IMR-90 (cell line): Measurements from ENCODE around the gene SLC26A2. TPM values are rescaled to one million over a fixed set of nuclear protein-coding genes. Genes with fewer than 3 reads are reported as not detected.
A peak's percentile ranks its signal among the peaks of the same experiment; 100 is the strongest.

ENCODE experiments used
- ATAC-seq: fragments of 200-7000 bp; cut with Tn5 transposase; 2 replicates; pipeline ENCODE4 v1.9.1; 2020; ENCODE audit warnings: low read depth, mild to moderate bottlenecking, moderate library complexity
- BruUV-seq: library from RNA; stranded (reverse); fragments of 400-500 nt; replicated peaks from 2 replicates; lab custom pipeline; 2021; lab: Mats Ljungman, UMichigan
- CTCF ChIA-PET: fragments of 300-600 bp; formaldehyde crosslinking; extraction: SDS; loops from one replicate; lab custom pipeline; 2021; ENCODE audit warnings: antibody characterized with exemption; lab: Yijun Ruan, JAX
- POLR2A ChIA-PET: fragments of 300-600 bp; sonication (Branson Sonifier 250); formaldehyde crosslinking; loops from one replicate; lab custom pipeline; 2022; ENCODE audit warnings: antibody characterized with exemption; ENCODE audit not compliant: unreplicated experiment; lab: Charles Lee
- DNase-seq: peaks from one replicate; pipeline ENCODE4 v3.0.0; 2013
- H2AFZ ChIP-seq: replicated peaks from 2 replicates; pipeline ENCODE3; 2013; ENCODE audit warnings: low read length, mild to moderate bottlenecking; ENCODE audit not compliant: poor library complexity
- H2AK5ac ChIP-seq: 2 replicates; pipeline ENCODE4 v1.6.1; 2013; ENCODE audit warnings: low read depth, low read length, inconsistent platforms
- H2AK9ac ChIP-seq: replicated peaks from 2 replicates; pipeline ENCODE3; 2013; ENCODE audit warnings: mild to moderate bottlenecking, low read depth, low read length, moderate library complexity; ENCODE audit not compliant: poor library complexity
- H2BK120ac ChIP-seq: 2 replicates; pipeline ENCODE4 v1.6.1; 2013; ENCODE audit warnings: low read depth, low read length, inconsistent platforms
- H2BK15ac ChIP-seq: 3 replicates; pipeline ENCODE4 v1.6.1; 2013; ENCODE audit warnings: low read depth, low read length, inconsistent platforms
- H2BK20ac ChIP-seq: 2 replicates; pipeline ENCODE4 v1.6.1; 2013; ENCODE audit warnings: low read depth, mild to moderate bottlenecking, inconsistent platforms, low read length, moderate library complexity
- H2BK5ac ChIP-seq: 2 replicates; pipeline ENCODE4 v1.6.1; 2013; ENCODE audit warnings: mild to moderate bottlenecking, low read depth, low read length, inconsistent platforms; ENCODE audit not compliant: poor library complexity, severe bottlenecking
- H3K14ac ChIP-seq: replicated peaks from 2 replicates; pipeline ENCODE4 v1.6.1; 2013; ENCODE audit warnings: low read depth, low read length, inconsistent platforms
- H3K18ac ChIP-seq: 2 replicates; pipeline ENCODE4 v1.6.1; 2013; ENCODE audit warnings: low read depth, low read length, control low read depth
- H3K23ac ChIP-seq: 2 replicates; pipeline ENCODE4 v1.6.1; 2013; ENCODE audit warnings: low read depth, low read length, inconsistent platforms
- H3K27ac ChIP-seq: 2 replicates; pipeline ENCODE4 v1.5.1; 2013; ENCODE audit warnings: mild to moderate bottlenecking, control low read depth, low read length; ENCODE audit not compliant: insufficient read depth
- H3K27me3 ChIP-seq: 2 replicates; pipeline ENCODE4 v1.6.1; 2013; ENCODE audit warnings: low read length; ENCODE audit not compliant: control insufficient read depth, insufficient read depth
- H3K36me3 ChIP-seq: 2 replicates; pipeline ENCODE4 v1.6.1; 2013; ENCODE audit warnings: low read length, mixed read lengths; ENCODE audit not compliant: control insufficient read depth, insufficient read depth
- H3K4ac ChIP-seq: 2 replicates; pipeline ENCODE4 v1.6.1; 2013; ENCODE audit warnings: low read depth, low read length, inconsistent platforms
- H3K4me1 ChIP-seq: 2 replicates; pipeline ENCODE4 v1.6.1; 2013; ENCODE audit warnings: low read length, mixed read lengths; ENCODE audit not compliant: control insufficient read depth, insufficient read depth
- H3K4me2 ChIP-seq: 2 replicates; pipeline ENCODE4 v1.6.1; 2013; ENCODE audit warnings: low read depth, mild to moderate bottlenecking, control low read depth, low read length, moderate library complexity
- H3K4me3 ChIP-seq: 2 replicates; pipeline ENCODE4 v1.5.1; 2013; ENCODE audit warnings: low read depth, mild to moderate bottlenecking, control low read depth, low read length, moderate library complexity; ENCODE audit not compliant: insufficient read depth
- H3K56ac ChIP-seq: 2 replicates; pipeline ENCODE4 v1.6.1; 2013; ENCODE audit warnings: low read length, inconsistent platforms; ENCODE audit not compliant: insufficient read depth; ENCODE audit errors: extremely low read depth
- H3K79me1 ChIP-seq, 2 experiments: 2 replicates each; pipeline ENCODE4 v1.6.1; 2013; ENCODE audit warnings: low read length in 2 of 2, inconsistent platforms in 1 of 2, low read depth in 1 of 2
- H3K9ac ChIP-seq: 2 replicates; pipeline ENCODE4 v1.6.1; 2013; ENCODE audit warnings: low read depth, low read length, control low read depth
- H3K9me1 ChIP-seq: 2 replicates; pipeline ENCODE4 v1.6.1; 2013; ENCODE audit warnings: low read length, inconsistent platforms; ENCODE audit not compliant: insufficient read depth
- H3K9me3 ChIP-seq: 2 replicates; pipeline ENCODE4 v1.6.1; 2013; ENCODE audit warnings: low read length; ENCODE audit not compliant: control insufficient read depth, insufficient read depth
- H4K20me1 ChIP-seq: 2 replicates; pipeline ENCODE4 v1.6.1; 2013; ENCODE audit warnings: low read length, inconsistent platforms; ENCODE audit not compliant: insufficient read depth
- H4K5ac ChIP-seq: 2 replicates; pipeline ENCODE4 v1.6.1; 2013; ENCODE audit warnings: mild to moderate bottlenecking, low read depth, low read length, control low read depth
- H4K8ac ChIP-seq, 2 experiments: 2 replicates each; pipeline ENCODE4 v1.6.1; 2013; ENCODE audit warnings: low read depth in 2 of 2, low read length in 2 of 2, control low read depth in 1 of 2, inconsistent platforms in 1 of 2
- H4K91ac ChIP-seq: 2 replicates; pipeline ENCODE4 v1.6.1; 2013; ENCODE audit warnings: low read depth, low read length, inconsistent platforms; ENCODE audit not compliant: insufficient read depth
- MAZ ChIP-seq: IDR thresholded peaks from 2 replicates; pipeline ENCODE4 v1.6.1; 2012; ENCODE audit warnings: low read depth, mild to moderate bottlenecking, low read length, improper control_type of control experiment, moderate library complexity, borderline replicate concordance
- POLR2A ChIP-seq: IDR thresholded peaks from 2 replicates; pipeline ENCODE4 v1.6.1; 2012; ENCODE audit warnings: mild to moderate bottlenecking, low read depth, low read length
- WGBS, 2 experiments: methylation state at CpG; one replicate each; pipeline versions ENCODE4 v1.1.5 to v1.1.7; 2013; ENCODE audit warnings: missing lambda C conversion rate in 2 of 2; ENCODE audit not compliant: insufficient read length in 1 of 2; ENCODE audit errors: extremely low coverage in 2 of 2; 5-methylcytosine and 5-hydroxymethylcytosine counted together
- dilution Hi-C: fragments of 300-500 bp; cut with HindIII; formaldehyde crosslinking; loops from one replicate; pipeline ENCODE4 v1.14.3; 2018; ENCODE audit warnings: low sequenced_read_pairs; ENCODE audit not compliant: unreplicated experiment
- in situ Hi-C: fragments of 300-500 bp; cut with MboI; formaldehyde crosslinking; loops from 3 replicates; pipeline ENCODE4 v1.14.3; 2019; ENCODE audit warnings: low sequenced_read_pairs, inconsistent platforms, mixed read lengths
- intact Hi-C: fragments of 100-400 bp; cut with micrococcal nuclease; formaldehyde crosslinking; loops from 2 replicates; pipeline ENCODE4 v1.10.0; 2022
- polyA plus RNA-seq, 3 experiments: library from polyadenylated mRNA; depleted of rRNA; stranded (reverse); fragments of >200 nt; gene quantifications; 2 replicates each; pipeline ENCODE4 v1.2.3, GENCODE V29; 2012; ENCODE audit warnings: low replicate concordance in 1 of 3
- total RNA-seq: library from RNA; depleted of rRNA; stranded (reverse); fragments of >200 nt; gene quantifications from 2 replicates; pipeline ENCODE4 v1.2.3, GENCODE V29; 2012
- TF ChIP-seq, protein P1 (sequence below): fragments of 150-350 bp; IDR thresholded peaks from 2 replicates; pipeline ENCODE4 v1.6.1; 2016; ENCODE audit warnings: low read depth, mild to moderate bottlenecking, low read length, moderate library complexity, borderline replicate concordance
- TF ChIP-seq, protein P2 (sequence below): conservative IDR thresholded peaks from 2 replicates; pipeline ENCODE4 v1.5.1; 2012; ENCODE audit warnings: mild to moderate bottlenecking, low read depth, low read length, improper control_type of control experiment

SLC26A2 gene
- total and polyA plus RNA-seq, 2 of the 4 experiments (the other 2 are of a cell fraction), result 2.2 to 9.9 TPM

DNA sequence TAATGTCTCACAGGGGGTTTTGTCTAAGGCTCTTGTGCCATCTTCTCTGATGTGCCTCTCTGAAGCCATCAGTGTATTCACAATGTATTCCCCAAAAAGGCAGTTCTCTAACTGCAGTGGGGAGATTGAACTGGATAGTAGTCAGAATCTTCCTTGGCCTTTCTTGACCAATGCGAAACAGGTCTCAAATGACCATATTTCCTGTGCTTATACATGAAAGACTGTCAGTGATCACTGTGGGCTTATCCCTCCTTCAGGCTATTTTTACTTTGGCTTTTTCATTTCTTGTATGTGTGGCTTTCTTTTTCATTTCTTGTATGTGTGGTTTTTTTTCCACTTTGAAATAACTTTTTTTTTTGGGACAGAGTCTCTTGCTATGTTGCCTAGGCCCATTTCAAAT, 59.7 kb downstream of the SLC26A2 start (continued):
- TF ChIP-seq, protein P1, sequence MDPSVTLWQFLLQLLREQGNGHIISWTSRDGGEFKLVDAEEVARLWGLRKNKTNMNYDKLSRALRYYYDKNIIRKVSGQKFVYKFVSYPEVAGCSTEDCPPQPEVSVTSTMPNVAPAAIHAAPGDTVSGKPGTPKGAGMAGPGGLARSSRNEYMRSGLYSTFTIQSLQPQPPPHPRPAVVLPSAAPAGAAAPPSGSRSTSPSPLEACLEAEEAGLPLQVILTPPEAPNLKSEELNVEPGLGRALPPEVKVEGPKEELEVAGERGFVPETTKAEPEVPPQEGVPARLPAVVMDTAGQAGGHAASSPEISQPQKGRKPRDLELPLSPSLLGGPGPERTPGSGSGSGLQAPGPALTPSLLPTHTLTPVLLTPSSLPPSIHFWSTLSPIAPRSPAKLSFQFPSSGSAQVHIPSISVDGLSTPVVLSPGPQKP, result no peak
- TF ChIP-seq MAZ, result no peak

DNA sequence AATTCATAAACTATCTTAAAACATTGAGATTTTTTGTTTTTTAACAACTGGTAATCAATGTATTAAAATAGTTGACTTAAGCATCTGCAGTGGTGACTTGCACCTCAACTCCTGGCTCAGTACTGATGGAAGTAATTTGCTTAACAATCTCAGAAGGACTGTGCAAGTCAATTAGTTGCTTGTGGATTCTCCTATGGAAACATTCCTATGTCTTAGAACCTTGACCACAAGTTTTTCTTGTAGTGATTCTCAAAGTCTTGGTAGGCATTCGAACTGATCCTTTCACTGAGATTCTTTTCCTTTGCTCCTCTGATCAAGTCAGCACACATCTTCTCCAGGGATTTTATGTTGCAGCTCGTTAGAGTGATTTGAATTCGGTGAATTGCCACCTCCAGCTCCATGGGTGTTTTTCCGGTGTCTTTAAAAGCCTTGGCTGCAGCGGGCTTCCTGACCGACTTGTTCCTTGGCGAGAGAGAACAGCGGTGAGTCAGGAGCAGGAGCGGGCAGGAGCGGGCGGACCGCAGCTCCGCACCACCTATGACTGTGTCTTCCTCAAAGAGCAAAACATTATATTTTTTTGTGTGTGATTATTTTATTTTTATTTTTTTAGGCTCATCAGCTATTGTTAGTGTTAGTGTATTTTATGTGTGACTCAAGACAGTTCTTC, 61.1 kb downstream of the SLC26A2 start:
- no TSS peak for BruUV-seq
- no peak for ATAC-seq

More for the DNA sequence above, 61.1 kb downstream of the SLC26A2 start:
- H3K9ac ChIP-seq, result no peak overlapping the region
- H2AFZ ChIP-seq, result no peak overlapping the region
- peak overlapping the region; percentile 1 for H2AK9ac ChIP-seq
- H3K27me3 ChIP-seq, result no peaks in the 10 kb centered on the region
- H4K8ac ChIP-seq, result no peak overlapping the region
- peaks cover 3% of the 10 kb centered on the region; the same call in 1 of the 2 replicates for H4K20me1 ChIP-seq
- 90% methylated on average over 2 of the region's 13 CpGs; no CpG with 5 or more reads in 1 of the 2 experiments for WGBS, 2 experiments
- peaks cover 30% of the 10 kb centered on the region for H3K36me3 ChIP-seq
- H4K91ac ChIP-seq, result no peak overlapping the region; the same call in 1 of the 2 replicates
- H3K4ac ChIP-seq, result peak overlapping the region; percentile 46; the same call in 1 of the 2 replicates
- H3K9me1 ChIP-seq, result peaks cover 10% of the 10 kb centered on the region
- H3K79me1 ChIP-seq, result peaks cover 31 to 55% of the 10 kb centered on the region in 2 experiments
- intact Hi-C loops, result no loop called here
- H2BK5ac ChIP-seq, result peak overlapping the region; percentile 80
- no peak overlapping the region for H3K56ac ChIP-seq
- in situ Hi-C loops, result no loop called here
- no peak overlapping the region for H3K4me2 ChIP-seq
- H2BK15ac ChIP-seq, result no peak overlapping the region
- TF ChIP-seq, protein P2, sequence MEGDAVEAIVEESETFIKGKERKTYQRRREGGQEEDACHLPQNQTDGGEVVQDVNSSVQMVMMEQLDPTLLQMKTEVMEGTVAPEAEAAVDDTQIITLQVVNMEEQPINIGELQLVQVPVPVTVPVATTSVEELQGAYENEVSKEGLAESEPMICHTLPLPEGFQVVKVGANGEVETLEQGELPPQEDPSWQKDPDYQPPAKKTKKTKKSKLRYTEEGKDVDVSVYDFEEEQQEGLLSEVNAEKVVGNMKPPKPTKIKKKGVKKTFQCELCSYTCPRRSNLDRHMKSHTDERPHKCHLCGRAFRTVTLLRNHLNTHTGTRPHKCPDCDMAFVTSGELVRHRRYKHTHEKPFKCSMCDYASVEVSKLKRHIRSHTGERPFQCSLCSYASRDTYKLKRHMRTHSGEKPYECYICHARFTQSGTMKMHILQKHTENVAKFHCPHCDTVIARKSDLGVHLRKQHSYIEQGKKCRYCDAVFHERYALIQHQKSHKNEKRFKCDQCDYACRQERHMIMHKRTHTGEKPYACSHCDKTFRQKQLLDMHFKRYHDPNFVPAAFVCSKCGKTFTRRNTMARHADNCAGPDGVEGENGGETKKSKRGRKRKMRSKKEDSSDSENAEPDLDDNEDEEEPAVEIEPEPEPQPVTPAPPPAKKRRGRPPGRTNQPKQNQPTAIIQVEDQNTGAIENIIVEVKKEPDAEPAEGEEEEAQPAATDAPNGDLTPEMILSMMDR, result no peak
- no peak for TF ChIP-seq POLR2A
- ChIA-PET POLR2A (interaction anchor here (0.7 kb wide), 1 partner anchor 429 kb away, joined by 3 read pairs; no protein-coding TSS in a partner anchor), CTCF (interaction anchor here (0.6 to 1.7 kb wide), 3 partner anchors 8 to 192 kb away, joined by 3 to 9 read pairs (median 3); no protein-coding TSS in a partner anchor)
- peak overlapping the region; percentile 35 for H2BK120ac ChIP-seq
- no peak overlapping the region for H3K4me3 ChIP-seq
- peak overlapping the region; percentile 37; the same call in 1 of the 2 replicates for H3K18ac ChIP-seq
- H2BK20ac ChIP-seq, result peak overlapping the region; percentile 15; the same call in 1 of the 2 replicates
- H3K4me1 ChIP-seq, result peaks cover 12% of the 10 kb centered on the region
- peak overlapping the region; percentile 5; the same call in 1 of the 2 replicates for H3K14ac ChIP-seq
- no peak overlapping the region for H4K5ac ChIP-seq
- H3K9me3 ChIP-seq, result no peaks in the 10 kb centered on the region
- peak overlapping the region; percentile 10 for H3K27ac ChIP-seq
- no peak overlapping the region for H2AK5ac ChIP-seq
- peak; percentile 19 for DNase-seq
- peak overlapping the region; percentile 22; the same call in 1 of the 2 replicates for H3K23ac ChIP-seq
- dilution Hi-C loops, result no loop called here
